Kidney (tissue), 14 donors: Measurements from ENCODE around the gene SLC12A7. TPM values are rescaled to one million over a fixed set of nuclear protein-coding genes. Genes with fewer than 3 reads are reported as not detected.

Source experiments
- DNase-seq, 5 donors: peaks; one replicate each; pipeline ENCODE4 v3.0.0-alpha.2; 2013 to 2020
- FAIRE-seq: peaks from 2 replicates; lab custom pipeline; 2012; peaks lifted over from hg19 to GRCh38; lab: Jason Lieb, UNC
- H3K27ac ChIP-seq, 2 donors: one replicate each; pipeline ENCODE4 v1.7.0; 2013; ENCODE audit warnings: low read depth in 2 of 2, low read length in 2 of 2, inconsistent platforms in 1 of 2
- H3K27me3 ChIP-seq: one replicate; pipeline ENCODE4 v1.7.1; 2013; ENCODE audit warnings: low read length, inconsistent platforms; ENCODE audit not compliant: control insufficient read depth, insufficient read depth
- H3K36me3 ChIP-seq, 3 donors: one replicate each; pipeline versions ENCODE4 v1.7.0 to v1.7.1; 2013; ENCODE audit warnings: low read length in 3 of 3, control low read depth in 1 of 3, inconsistent platforms in 1 of 3; ENCODE audit not compliant: insufficient read depth in 3 of 3, control insufficient read depth in 2 of 3
- H3K4me1 ChIP-seq, 3 donors: one replicate each; pipeline versions ENCODE4 v1.7.0 to v1.7.1; 2013; ENCODE audit warnings: low read length in 3 of 3, inconsistent platforms in 1 of 3, low read depth in 1 of 3; ENCODE audit not compliant: control insufficient read depth in 2 of 3, insufficient read depth in 2 of 3
- H3K4me3 ChIP-seq, 3 donors: one replicate each; pipeline versions ENCODE4 v1.7.0 to v1.8.1; 2013; ENCODE audit warnings: low read length in 3 of 3, control low read depth in 1 of 3, inconsistent platforms in 1 of 3
- H3K9ac ChIP-seq, 3 donors: one replicate each; pipeline versions ENCODE4 v1.7.0 to v1.7.1; 2013; ENCODE audit warnings: low read length in 3 of 3, control low read depth in 1 of 3, inconsistent platforms in 1 of 3
- H3K9me3 ChIP-seq, 3 donors: one replicate each; pipeline versions ENCODE4 v1.7.0 to v1.7.1; 2013; ENCODE audit warnings: low read length in 3 of 3, control low read depth in 1 of 3, inconsistent platforms in 1 of 3; ENCODE audit not compliant: control insufficient read depth in 2 of 3, insufficient read depth in 1 of 3
- intact Hi-C: fragments of 100-400 bp; cut with DNase I; formaldehyde crosslinking; loops from one replicate; pipeline ENCODE4 v1.11.1; 2022
- polyA plus RNA-seq: library from polyadenylated mRNA; stranded (reverse); fragments of 350-450 nt; fragmentation: Illumina TruSeq; extraction: RNeasy Lipid Tissue Mini Kit (QIAGEN cat#74804); gene quantifications from one replicate; pipeline ENCODE4 v1.2.3, GENCODE V29; 2014; ENCODE audit warnings: low read depth, low replicate concordance; ENCODE audit not compliant: insufficient read depth
- total RNA-seq: library from RNA; stranded (reverse); fragmentation: NEBNext Ultra II Directional; extraction: Animal tissue kit (Norgen Biotek cat#: 25700); gene quantifications from one replicate; pipeline ENCODE4 v1.2.1, GENCODE V29; 2021
- TF ChIP-seq, protein P1 (sequence below): IDR thresholded peaks from 3 replicates; pipeline ENCODE4 v1.5.1; 2012; ENCODE audit warnings: mild to moderate bottlenecking, moderate library complexity, borderline replicate concordance; ENCODE audit not compliant: insufficient read depth; ENCODE audit errors: extremely low read depth
- donor health status: control.
- donor health status: control.
- donor health status: control.
- donor health status: control.
- donor health status: control.
- donor health status: DM: yes; HTN: yes; CAD: no.
- donor health status: Normal renal cell carcinoma (clear cell type).

Gene SLC12A7
- total and polyA plus RNA-seq, 2 donors from 2014 or later = 28.2 to 92.9 TPM

DNA sequence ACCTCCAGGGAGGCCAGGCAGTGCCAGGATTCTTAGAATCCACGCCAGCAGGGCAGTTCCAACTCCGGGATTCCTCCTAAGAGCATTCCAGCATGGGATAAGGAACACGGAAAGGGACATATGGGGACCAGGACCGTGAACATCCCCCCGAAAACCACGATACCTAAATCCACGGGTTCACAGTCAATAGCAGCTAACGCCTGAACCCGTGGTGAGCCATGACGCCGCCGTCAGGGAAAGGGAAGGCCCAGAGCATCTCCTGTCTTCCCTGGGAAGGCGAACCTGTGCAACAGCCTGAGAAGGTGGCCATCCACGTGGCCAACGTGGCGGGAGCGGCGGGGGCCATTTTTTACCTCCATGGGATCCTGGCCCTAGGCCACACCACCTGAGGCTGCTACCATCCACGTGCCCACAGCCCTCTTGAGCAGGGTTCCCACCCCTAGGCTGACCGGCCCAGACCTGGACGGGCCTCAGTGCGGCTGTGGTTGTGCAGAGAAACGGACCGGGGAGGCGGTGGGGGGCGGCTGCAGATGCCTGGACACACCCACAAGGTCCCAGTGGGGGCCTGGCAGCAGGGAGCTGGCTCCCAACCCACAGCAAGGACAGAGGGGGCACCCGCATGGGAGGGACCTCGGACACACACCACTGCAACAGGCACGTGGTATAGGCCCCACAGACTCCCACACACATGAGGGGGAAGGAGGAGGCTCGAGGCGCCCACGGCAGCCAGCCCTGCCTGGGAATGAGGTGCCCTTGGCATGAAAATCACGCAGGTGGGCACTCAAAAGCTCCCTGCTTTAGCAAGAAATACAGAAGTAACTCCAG lies 42.8 kb downstream of the SLC12A7 start:
- no peaks in the 10 kb centered on the region for H3K4me1 ChIP-seq
- no peaks in the 10 kb centered on the region for H3K9me3 ChIP-seq
- no peak overlapping the region for H3K4me3 ChIP-seq
- H3K27me3 ChIP-seq = no peaks in the 10 kb centered on the region
- TF ChIP-seq, protein P1, sequence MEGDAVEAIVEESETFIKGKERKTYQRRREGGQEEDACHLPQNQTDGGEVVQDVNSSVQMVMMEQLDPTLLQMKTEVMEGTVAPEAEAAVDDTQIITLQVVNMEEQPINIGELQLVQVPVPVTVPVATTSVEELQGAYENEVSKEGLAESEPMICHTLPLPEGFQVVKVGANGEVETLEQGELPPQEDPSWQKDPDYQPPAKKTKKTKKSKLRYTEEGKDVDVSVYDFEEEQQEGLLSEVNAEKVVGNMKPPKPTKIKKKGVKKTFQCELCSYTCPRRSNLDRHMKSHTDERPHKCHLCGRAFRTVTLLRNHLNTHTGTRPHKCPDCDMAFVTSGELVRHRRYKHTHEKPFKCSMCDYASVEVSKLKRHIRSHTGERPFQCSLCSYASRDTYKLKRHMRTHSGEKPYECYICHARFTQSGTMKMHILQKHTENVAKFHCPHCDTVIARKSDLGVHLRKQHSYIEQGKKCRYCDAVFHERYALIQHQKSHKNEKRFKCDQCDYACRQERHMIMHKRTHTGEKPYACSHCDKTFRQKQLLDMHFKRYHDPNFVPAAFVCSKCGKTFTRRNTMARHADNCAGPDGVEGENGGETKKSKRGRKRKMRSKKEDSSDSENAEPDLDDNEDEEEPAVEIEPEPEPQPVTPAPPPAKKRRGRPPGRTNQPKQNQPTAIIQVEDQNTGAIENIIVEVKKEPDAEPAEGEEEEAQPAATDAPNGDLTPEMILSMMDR = no peak
- no peak overlapping the region for H3K27ac ChIP-seq
- DNase-seq = no peak
- intact Hi-C loops = no loop called here
- H3K36me3 ChIP-seq = peaks cover 0 to 42% (median 7%) of the 10 kb centered on the region in 3 donors
- no peak overlapping the region for H3K9ac ChIP-seq
- FAIRE-seq = no peak

DNA sequence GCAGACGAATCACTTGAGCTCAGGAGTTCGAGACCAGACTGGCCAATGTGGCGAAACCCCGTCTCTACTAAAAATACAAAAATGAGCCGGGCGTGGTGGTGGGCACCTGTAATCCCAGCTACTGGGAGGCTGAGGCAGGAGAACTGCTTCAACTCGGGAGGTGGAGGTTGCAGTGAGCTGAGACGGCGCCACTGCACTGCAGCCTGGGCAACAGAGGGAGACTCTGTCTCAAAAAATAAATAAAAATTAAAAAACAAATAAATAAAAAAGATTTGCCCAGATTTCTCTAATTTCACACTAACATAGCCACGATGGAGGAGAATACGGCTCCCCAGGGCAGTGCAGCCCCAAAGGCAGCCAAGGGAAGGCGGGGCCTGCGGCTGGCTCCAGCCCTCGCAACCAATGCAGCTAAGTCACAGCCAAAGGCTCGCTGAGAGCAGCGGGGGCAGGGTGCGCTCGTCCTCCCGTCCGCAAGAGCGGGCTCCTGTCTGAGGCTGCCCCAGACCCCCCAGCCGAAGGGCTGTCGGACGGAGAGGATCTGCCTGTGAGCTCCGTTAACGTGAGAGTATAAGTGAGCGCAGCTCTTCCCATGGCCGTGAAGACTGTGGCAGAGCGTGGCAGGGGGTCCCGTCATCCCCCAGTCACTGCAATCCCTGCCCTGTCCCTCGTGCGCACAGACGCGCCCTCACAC lies 43.5 kb downstream of the SLC12A7 start:
- no peak overlapping the region for H3K9ac ChIP-seq
- H3K9me3 ChIP-seq = no peaks in the 10 kb centered on the region
- intact Hi-C loops = no loop called here
- H3K4me3 ChIP-seq = no peak overlapping the region
- H3K4me1 ChIP-seq = no peaks in the 10 kb centered on the region
- no peak overlapping the region for H3K27ac ChIP-seq
- TF ChIP-seq, protein P1 = no peak
- H3K27me3 ChIP-seq = no peaks in the 10 kb centered on the region
- peaks cover 0 to 36% (median 7%) of the 10 kb centered on the region in 3 donors for H3K36me3 ChIP-seq
- DNase-seq (no peak), FAIRE-seq (no peak)

- Histone ChIP-seq H3K4me1 (no peaks in the 10 kb centered on the region), H3K9ac (no peak overlapping the region), H3K36me3 (peaks cover 0 to 34% (median 7%) of the 10 kb centered on the region in 3 donors), H3K4me3 (no peak overlapping the region), H3K27me3 (no peaks in the 10 kb centered on the region), H3K9me3 (no peaks in the 10 kb centered on the region), H3K27ac (no peak overlapping the region)
- TF ChIP-seq, protein P1 = no peak
- intact Hi-C loops = no loop called here
- FAIRE-seq (no peak), DNase-seq (peak in 1 of 5 donors; percentile 69)
Observed at GRCh38 chr5:1067141-1068121, 44.4 kb downstream of the SLC12A7 start.
